Muscle of arm (tissue), 12 donors: ENCODE measurements around the gene PHF20. TPM values are rescaled to one million over a fixed set of nuclear protein-coding genes. Genes with fewer than 3 reads are reported as not detected.
A peak's percentile ranks its signal among the peaks of the same experiment; 100 is the strongest.
"Not testable (repeated sequence)": the region's sequence is repeated elsewhere in the genome, so short reads cannot be mapped to it uniquely, and the experiment has no call there.

Experiments used
- DNase-seq: peaks from one replicate; pipeline ENCODE4 v3.0.0-alpha.2; 2013
- polyA plus RNA-seq, 12 donors: library from polyadenylated mRNA; unstranded; fragments of 120-200 nt; gene quantifications; one replicate each; pipeline ENCODE4 v1.2.1, GENCODE V29; 2013; ENCODE audit not compliant: insufficient read length in 12 of 12

Gene PHF20
- polyA plus RNA-seq, 12 donors: 26.6 to 37.0 (median 33.5) TPM; not detected in 1

- DNase-seq: no peak
Measured at GRCh38 chr20:35917077-35917476, 145.3 kb downstream of the PHF20 start.

DNA sequence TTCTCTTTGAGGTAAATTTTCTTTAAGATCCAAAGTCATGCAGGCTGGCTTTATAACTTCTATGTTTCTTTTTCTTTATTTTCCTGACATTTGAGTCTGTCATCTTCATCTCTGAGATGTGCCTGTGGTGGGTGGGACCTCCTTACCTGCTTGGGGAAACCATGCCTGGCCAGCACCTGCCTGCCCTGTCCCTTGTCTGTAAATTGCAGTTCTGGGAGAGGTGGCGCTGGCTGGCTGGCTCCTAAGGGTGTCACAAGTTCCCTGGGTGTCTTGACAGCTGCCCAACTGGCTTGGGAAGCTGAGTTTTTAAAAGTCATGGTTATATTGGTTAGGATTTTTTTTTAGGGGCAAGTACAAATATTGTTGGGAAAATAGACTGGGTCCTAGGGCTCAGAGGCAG is 146.2 kb downstream of the PHF20 start:
- no peak for DNase-seq

- no peak for DNase-seq
Measured at GRCh38 chr20:35920523-35920922, 148.7 kb downstream of the PHF20 start.

DNA sequence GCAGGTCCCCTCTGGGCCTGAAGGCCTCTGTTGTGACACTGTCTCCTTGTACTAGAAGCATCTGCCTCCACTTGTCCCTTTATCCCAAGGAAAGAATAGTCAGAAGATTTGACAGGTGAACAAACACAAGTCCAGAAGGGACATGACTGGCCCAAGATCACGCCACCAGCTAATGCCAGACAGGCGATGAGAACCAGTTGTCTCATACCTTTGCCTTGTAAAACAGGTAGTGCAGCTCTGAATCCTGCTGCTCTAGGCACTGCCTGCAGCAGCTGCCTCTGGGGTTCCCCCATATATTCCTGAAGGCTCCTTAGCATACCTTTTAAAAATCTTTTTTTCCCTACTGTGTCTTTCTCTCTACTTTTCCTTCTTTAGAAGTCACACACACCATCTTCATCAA is 157.5 kb downstream of the PHF20 start:
- no peak for DNase-seq

DNA sequence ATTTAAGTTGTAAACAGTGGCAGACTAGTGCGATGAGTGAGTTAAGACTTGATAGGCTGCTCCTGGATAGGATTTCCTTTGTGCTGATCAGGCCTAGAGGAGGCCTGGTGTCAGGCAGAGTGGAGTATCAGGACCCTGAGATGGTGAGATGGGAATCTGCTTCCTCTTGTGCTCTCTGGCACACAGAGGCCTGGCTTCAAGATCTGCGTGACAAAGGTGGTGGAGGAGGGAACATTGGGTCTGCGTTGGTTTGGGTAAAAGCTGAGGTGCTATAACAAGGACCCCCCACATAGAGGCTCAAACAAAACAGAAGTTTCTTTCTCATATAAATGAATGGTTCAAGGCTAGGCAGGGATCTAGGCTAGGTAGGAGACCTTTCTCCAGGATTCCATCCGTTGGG is 162.2 kb downstream of the PHF20 start:
- DNase-seq: no peak

GRCh38 chr20:35939264-35939663 is 167.4 kb downstream of the PHF20 start:
- DNase-seq: no peak

DNA sequence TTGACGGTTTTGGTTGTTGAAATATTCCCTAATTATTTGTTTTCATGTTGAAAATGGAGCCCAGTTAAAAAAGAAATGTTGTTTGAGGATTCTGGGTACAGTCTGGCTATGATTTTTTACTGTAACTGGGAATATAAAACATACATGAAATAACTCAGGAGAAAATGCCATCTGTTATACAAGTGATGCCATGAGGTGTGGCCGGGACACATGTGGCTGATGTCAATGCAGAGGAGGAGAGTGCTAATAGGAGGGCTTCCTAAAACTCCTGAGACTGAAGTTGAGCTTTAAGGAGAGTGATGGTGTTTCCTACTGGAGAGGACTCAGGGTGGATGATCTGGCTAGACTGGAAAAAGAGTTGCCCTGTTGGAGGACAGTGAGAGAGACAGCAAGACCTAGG is 169.8 kb downstream of the PHF20 start:
- no peak for DNase-seq

DNA sequence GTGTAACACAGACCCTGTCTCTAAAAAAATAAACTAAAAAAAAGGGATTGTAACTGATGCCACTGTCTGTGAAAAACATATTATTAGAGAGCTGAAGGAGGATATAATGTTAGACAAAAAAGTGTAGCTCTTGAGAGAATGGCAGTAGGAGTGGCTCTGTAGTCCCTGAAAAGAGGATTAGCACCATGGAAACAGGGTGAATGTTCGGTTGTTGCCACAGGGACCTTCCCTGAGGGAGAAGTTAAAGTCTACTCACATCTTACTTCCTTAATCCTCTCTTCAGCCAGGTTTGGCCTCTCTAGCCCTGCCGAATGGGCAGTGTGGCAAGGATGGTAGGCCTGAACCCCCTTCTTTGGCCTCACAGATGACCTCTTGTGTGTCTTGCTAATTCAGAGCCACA is 170.4 kb downstream of the PHF20 start:
- no peak for DNase-seq

GRCh38 chr20:35947489-35947888 is 175.7 kb downstream of the PHF20 start:
- DNase-seq: no peak

DNA sequence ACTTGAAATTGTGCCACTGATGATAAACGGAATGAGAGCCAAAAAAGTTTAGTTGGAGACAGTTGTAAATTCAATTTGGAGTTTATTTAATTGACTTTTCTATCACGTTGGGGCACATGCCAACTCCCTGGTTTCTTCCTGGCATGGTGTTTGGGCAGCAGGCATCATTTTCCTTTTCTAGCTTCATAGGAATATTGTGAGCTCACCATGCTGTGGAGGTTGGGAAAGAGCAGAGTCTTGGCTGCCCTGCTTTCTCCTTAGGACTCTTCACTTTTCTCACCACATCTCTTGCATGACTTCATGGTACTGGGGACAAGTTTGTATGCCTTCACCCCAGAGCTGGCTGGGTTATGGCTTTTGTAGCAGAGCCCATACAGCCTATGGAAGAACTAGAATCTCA is 176.1 kb downstream of the PHF20 start:
- DNase-seq: no peak

- no peak for DNase-seq
Measured at GRCh38 chr20:35950093-35950492, 178.3 kb downstream of the PHF20 start.

DNA sequence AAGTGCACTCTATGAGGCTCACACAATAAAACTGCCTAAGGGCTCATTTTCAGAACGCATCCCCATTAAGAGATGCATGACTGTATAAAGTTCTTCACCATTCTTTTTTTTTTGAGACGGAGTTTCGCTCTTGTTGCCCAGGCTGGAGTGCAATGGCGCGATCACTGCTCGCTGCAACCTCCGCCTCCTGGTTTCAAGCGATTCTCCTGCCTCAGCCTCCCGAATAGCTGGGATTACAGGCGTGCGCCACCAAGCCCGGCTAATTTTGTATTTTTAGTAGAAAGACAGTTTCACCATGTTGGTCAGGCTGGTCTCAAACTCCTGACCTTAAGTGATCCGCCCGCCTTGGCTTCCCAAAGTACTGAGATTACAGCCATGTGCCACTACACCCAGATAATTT is 180.3 kb downstream of the PHF20 start:
- not testable (repeated sequence) for DNase-seq

DNA sequence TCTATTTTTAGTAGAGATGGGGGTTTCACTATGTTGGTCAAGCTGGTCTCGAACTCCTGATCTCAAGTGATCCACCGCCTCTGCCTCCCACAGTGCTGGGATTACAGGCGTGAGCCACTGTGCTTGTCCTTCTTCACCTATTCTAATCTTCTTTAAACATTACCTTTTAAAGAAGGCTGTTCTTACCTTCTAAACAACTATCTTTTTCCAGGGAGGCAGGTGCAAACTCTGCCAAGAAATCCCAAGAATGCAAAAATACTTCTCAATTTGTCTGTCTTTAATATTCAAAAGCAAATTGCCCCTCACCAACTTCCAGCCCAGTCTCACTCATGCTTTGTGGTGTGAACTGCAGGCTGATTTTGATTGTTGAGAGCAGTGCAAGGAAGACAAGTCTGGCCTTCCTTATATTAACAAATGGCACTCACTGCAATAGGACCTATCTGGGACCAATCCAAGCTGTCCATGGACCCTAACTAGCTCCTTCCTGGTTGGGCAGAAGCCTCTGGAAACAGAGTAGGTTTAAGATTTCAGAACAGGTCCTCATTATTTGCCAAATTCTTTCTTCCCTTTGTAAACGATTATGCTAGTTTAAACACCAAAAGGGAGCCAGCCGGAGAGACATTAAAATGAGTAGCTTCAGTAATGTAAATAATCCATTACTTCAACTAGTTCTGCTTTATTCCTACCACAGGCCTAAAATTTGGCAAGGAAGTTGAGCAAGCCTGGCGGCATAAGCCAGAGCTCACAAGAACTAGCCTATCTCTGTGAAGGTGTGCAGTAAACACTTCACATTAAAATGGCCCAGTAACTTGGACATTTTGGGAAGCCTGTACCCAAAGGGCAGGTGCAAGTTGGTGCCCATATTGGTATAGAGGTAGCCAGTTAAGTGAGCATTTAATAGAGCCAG is 180.9 kb downstream of the PHF20 start:
- DNase-seq: no peak

DNA sequence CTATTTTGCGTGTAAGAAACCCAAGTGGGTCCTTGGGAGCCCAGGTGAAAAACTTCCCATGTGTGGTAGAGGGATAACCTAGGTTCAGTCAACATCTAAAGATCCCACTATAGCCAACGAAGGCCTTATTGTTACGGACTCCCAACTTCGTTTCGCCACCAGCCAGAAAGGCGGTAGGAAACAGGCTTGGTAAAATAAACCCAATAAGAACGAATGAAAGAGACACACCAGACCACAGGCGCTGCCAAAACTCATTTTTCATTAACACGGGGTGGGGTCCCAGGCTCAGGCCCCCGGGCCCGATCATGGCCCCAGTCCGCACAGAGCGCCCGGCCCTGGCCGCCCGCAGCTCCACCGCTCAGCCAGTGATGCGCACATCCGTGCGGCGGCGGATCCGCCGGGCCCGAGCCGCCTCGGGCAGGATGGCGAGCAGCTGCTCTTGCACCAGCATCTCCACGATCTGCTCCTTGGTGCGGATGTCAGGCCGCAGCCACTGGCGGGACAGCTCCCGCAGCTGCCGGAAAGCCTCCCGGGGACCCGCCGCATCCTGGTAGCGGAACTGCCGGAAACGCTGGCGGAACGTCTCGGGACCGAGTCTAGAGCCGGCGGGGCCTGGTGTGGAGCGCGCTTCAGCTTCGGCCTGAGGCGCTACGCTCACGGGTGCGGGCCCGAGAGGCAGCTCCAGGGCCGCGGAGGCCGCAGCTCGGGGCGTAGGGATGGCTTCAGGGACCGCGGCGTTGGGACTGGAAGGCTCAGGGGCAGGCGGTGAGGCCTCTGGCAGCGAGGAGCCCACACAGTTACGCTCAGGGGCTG is 181.8 kb downstream of the PHF20 start:
- no peak for DNase-seq

DNA sequence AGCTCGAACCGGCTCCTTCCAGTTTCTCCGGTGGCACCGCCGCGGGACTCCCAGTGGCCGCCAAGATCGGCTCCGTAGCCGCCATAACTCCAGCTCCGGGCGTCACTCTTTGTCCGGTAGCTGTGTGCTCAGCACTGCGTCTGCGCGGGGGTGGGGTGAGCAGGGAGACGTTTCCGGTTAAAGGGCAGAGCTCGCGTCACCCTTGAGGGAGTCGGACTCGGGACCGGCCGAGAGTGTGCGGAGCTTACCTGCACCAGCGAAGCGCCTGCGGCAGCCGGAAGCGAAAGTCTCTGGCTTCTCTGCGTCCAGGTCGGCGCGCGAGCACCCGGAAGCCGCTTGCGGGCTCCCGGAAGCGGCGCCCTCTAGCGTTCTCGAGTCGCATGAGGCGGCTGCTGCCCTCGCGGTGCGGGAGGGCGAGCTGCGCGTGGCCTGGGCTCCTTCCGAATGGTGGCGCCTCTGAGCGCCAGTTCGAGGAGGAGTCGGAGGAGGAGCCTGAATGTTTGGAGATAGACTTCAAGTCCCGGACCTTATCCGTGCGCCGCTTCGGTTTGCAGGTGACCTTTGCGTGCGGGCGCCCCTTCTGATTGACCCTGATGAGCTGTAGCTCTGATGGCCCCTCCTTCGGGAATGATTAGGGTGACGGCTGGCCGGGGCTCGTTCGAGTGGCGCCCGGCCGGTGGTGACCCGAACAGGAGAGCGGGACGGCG is 182.5 kb downstream of the PHF20 start, which contains the start of gene SCAND1:
TSS of gene SCAND1 (minus strand) at position 303 of the 707 bp plus-strand sequence. CDS start at position 85, 218 bp downstream.
- peak; percentile 98 for DNase-seq

GRCh38 chr20:35954907-35955251 is 183.1 kb downstream of the PHF20 start:
- DNase-seq: no peak

GRCh38 chr20:35956616-35957015 is 184.8 kb downstream of the PHF20 start:
- no peak for DNase-seq

- not testable (repeated sequence) for DNase-seq
Measured at GRCh38 chr20:35959291-35959690, 187.5 kb downstream of the PHF20 start.

DNA sequence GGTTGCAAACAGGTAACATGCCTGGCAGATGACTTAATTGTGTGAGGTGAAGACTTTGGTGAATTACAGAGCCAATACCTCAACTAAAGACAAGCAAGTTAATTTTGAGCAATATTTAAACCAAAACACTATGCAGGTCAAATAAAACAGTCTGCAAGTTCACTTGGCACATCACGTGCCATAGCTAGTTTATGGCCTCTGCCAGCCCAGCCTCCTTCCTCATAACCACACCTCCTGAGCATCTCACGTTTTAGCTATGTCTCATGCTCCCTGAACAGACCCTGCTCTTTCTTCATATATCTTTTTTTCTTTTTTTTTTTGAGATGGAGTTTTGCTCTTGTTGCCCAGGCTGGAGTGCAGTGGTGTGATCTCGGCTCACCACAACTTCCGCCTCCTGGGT is 192.1 kb downstream of the PHF20 start:
- DNase-seq: no peak

- DNase-seq: no peak
Measured at GRCh38 chr20:35967979-35968640, 196.3 kb downstream of the PHF20 start, which contains the start of gene CNBD2. Gene CNBD2, plus strand, starts transcription at chr20:35968590. Its CDS starts 173 bp downstream, at chr20:35968763.

DNA sequence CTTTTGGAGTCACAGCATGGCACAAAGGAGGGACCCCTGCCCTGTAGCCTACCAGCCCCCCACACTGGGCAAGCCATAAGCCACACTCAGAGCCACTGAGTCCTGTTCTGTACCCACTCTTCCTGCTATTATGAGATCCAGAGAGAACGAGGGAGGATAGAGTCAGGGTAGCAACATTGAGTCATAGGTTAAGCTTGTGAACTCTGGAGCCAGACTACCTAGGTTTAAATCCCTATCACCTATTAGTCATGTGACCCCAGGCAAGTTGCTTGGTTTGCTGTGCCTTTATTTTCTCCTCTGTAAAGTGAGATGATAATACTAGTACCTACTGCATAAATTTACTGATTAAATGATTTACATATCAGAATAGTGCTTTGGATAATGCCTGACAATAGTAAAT is 197.1 kb downstream of the PHF20 start:
- DNase-seq: no peak

DNA sequence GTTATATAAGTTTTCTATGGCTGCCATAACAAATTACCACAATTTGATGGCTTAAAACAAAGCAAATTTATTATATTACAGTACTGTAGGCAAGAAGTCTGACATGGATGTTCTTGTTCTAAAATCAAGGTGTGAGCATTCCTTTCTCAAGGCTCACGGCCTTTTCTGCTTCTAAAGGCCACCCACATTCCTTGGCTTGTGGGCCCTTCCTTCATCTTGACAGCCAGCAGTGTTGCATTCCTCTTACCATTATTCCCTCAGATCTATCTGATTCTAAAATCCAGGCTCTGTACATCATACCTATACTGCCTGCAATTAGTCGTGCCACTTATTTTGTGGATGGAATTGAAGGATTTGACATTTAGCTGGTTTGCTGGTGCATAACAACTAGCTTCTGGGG is 200.2 kb downstream of the PHF20 start:
- DNase-seq: no peak
